WTC11 (cell line): ENCODE results near the gene MYLK2.

ENCODE experiments used
- AFF4 ChIP-seq: sonication (generic); formaldehyde crosslinking; IDR thresholded peaks from 2 replicates; pipeline ENCODE4 v1.8.1; 2023; ENCODE audit warnings: mild to moderate bottlenecking, missing genetic modification reagents, borderline replicate concordance
- ARID4B ChIP-seq: sonication (generic); formaldehyde crosslinking; IDR thresholded peaks from 2 replicates; pipeline ENCODE4 v1.8.0; 2023; ENCODE audit warnings: missing genetic modification reagents, mild to moderate bottlenecking, borderline replicate concordance
- CREB1 ChIP-seq: sonication (generic); formaldehyde crosslinking; IDR thresholded peaks from 2 replicates; pipeline ENCODE4 v1.8.0; 2023; ENCODE audit warnings: mild to moderate bottlenecking, missing genetic modification reagents
- CTCF ChIP-seq: fragments of 200-600 bp; IDR thresholded peaks from 2 replicates; pipeline ENCODE4 v1.8.0; 2022; ENCODE audit warnings: antibody characterized with exemption
- GABPB1 ChIP-seq: sonication (generic); formaldehyde crosslinking; IDR thresholded peaks from 2 replicates; pipeline ENCODE4 v1.8.1; 2023; ENCODE audit warnings: mild to moderate bottlenecking, missing genetic modification reagents
- MLX ChIP-seq: sonication (generic); formaldehyde crosslinking; IDR thresholded peaks from 2 replicates; pipeline ENCODE4 v1.8.1; 2023; ENCODE audit warnings: mild to moderate bottlenecking, missing genetic modification reagents, moderate library complexity
- ZBTB21 ChIP-seq: sonication (generic); formaldehyde crosslinking; IDR thresholded peaks from 2 replicates; pipeline ENCODE4 v1.8.1; 2023; ENCODE audit warnings: mild to moderate bottlenecking, missing genetic modification reagents, borderline replicate concordance
- ZNF232 ChIP-seq: sonication (generic); formaldehyde crosslinking; IDR thresholded peaks from 2 replicates; pipeline ENCODE4 v1.8.0; 2022; ENCODE audit warnings: mild to moderate bottlenecking, missing genetic modification reagents

GRCh38 chr20:31823360-31824124, 4.4 kb downstream of the MYLK2 start:
- TF ChIP-seq CTCF (no peak), ZBTB21 (no peak), ARID4B (CRISPR knock-in tag) (no peak), ZNF232 (CRISPR knock-in tag) (no peak), AFF4 (no peak), MLX (CRISPR knock-in tag) (no peak), GABPB1 (CRISPR knock-in tag) (no peak), CREB1 (CRISPR knock-in tag) (no peak)
